Nephron (organoid): ENCODE measurements around the gene BSG.

ENCODE experiments used
- H3K27ac Mint-ChIP-seq, 3 experiments: 2 replicates each; pipeline ENCODE4 v1.8.0; 2020; ENCODE audit warnings: mixed read lengths in 3 of 3, mild to moderate bottlenecking in 2 of 3, moderate library complexity in 1 of 3
- H3K27me3 Mint-ChIP-seq: 2 replicates; pipeline ENCODE4 v1.8.0; 2021; ENCODE audit warnings: low read depth, mild to moderate bottlenecking, moderate library complexity, mixed read lengths
- H3K36me3 Mint-ChIP-seq: 2 replicates; pipeline ENCODE4 v1.8.0; 2020; ENCODE audit warnings: low read depth, mixed read lengths
- H3K4me1 Mint-ChIP-seq: 2 replicates; pipeline ENCODE4 v1.8.0; 2020; ENCODE audit warnings: mixed read lengths
- H3K4me3 Mint-ChIP-seq, 3 experiments: 2 replicates each; pipeline ENCODE4 v1.8.0; 2020; ENCODE audit warnings: mild to moderate bottlenecking in 3 of 3, mixed read lengths in 3 of 3, moderate library complexity in 2 of 3
- H3K9me3 Mint-ChIP-seq: 2 replicates; pipeline ENCODE4 v1.8.0; 2020; ENCODE audit warnings: mixed read lengths
- CTCF ChIP-seq, 3 experiments: fragments of 200-600 bp; sonication (generic); IDR thresholded peaks; one replicate each; pipeline ENCODE4 v1.5.0; 2021; ENCODE audit warnings: antibody characterized with exemption in 3 of 3; ENCODE audit not compliant: unreplicated experiment in 3 of 3

The BSG gene

GRCh38 chr19:530134-531008, 42.0 kb upstream of the BSG start:
- no peaks in the 10 kb centered on the region for H3K9me3 Mint-ChIP-seq
- peak overlapping the region; percentile 42 to 92 (median 70) for H3K27ac Mint-ChIP-seq
- H3K27me3 Mint-ChIP-seq: no peaks in the 10 kb centered on the region
- peak overlapping the region; percentile 82 to 88 (median 85) for H3K4me3 Mint-ChIP-seq
- TF ChIP-seq CTCF (IDR thresholded peaks at IDR 0.05; ENCODE audit: unreplicated experiment in 3 of 3): no peak
- no peaks in the 10 kb centered on the region for H3K36me3 Mint-ChIP-seq
- peaks cover 17% of the 10 kb centered on the region for H3K4me1 Mint-ChIP-seq

GRCh38 chr19:531009-531752, 41.2 kb upstream of the BSG start:
- no peaks in the 10 kb centered on the region for H3K27me3 Mint-ChIP-seq
- peak overlapping the region; percentile 37 to 92 (median 70) for H3K27ac Mint-ChIP-seq
- H3K4me3 Mint-ChIP-seq: peak overlapping the region; percentile 82 to 88 (median 85)
- peaks cover 13% of the 10 kb centered on the region for H3K4me1 Mint-ChIP-seq
- H3K36me3 Mint-ChIP-seq: no peaks in the 10 kb centered on the region
- no peaks in the 10 kb centered on the region for H3K9me3 Mint-ChIP-seq
- no peak for TF ChIP-seq CTCF (IDR thresholded peaks at IDR 0.05; ENCODE audit: unreplicated experiment in 3 of 3)

- peak within 1 kb of the TSS; percentile 95 to 98 (median 97) for H3K27ac Mint-ChIP-seq
- no peak for TF ChIP-seq CTCF (IDR thresholded peaks at IDR 0.05; ENCODE audit: unreplicated experiment in 3 of 3)
- peak within 1 kb of the TSS; percentile 85 to 99 (median 95) for H3K4me3 Mint-ChIP-seq
- no peaks in the 10 kb centered on the region for H3K27me3 Mint-ChIP-seq
- peaks cover 13% of the 10 kb centered on the region for H3K4me1 Mint-ChIP-seq
- no peaks in the 10 kb centered on the region for H3K36me3 Mint-ChIP-seq
- no peaks in the 10 kb centered on the region for H3K9me3 Mint-ChIP-seq
Observed at GRCh38 chr19:531753-532560, 40.4 kb upstream of the BSG start, which contains the start of gene CDC34. Gene CDC34 (plus strand): TSS chr19:531760. CDS start chr19:531932, 172 bp downstream.

- Mint-ChIP-seq H3K27me3 (no peaks in the 10 kb centered on the region), H3K4me1 (peaks cover 13% of the 10 kb centered on the region), H3K27ac (peak overlapping the region; percentile 95 to 98 (median 97)), H3K36me3 (peaks cover 2% of the 10 kb centered on the region), H3K9me3 (no peaks in the 10 kb centered on the region), H3K4me3 (peak overlapping the region; percentile 85 to 99 (median 95))
- TF ChIP-seq CTCF (IDR thresholded peaks at IDR 0.05; ENCODE audit: unreplicated experiment in 3 of 3): peak; percentile 51 to 61 (median 56)
Observed at GRCh38 chr19:532561-533363, 39.6 kb upstream of the BSG start.
